HepG2 (cell line): ENCODE results near the gene TSPAN18. TPM values are rescaled to one million over a fixed set of nuclear protein-coding genes. Genes with fewer than 3 reads are reported as not detected.
A peak's percentile ranks its signal among the peaks of the same experiment; 100 is the strongest.

Source experiments
- ATAC-seq: fragments of 200-7000 bp; cut with Tn5 transposase; 3 replicates; pipeline ENCODE4 v1.9.1; 2020; ENCODE audit warnings: mild to moderate bottlenecking, moderate library complexity
- BruUV-seq: library from RNA; stranded (reverse); fragments of 400-500 nt; replicated peaks from 2 replicates; lab custom pipeline; 2021; lab: Mats Ljungman, UMichigan
- CTCF ChIA-PET: fragments of 300-600 bp; formaldehyde crosslinking; extraction: SDS; loops from one replicate; lab custom pipeline; 2021; ENCODE audit warnings: low total read pairs, inconsistent platforms, low intra/inter-chr PET ratio; lab: Yijun Ruan, JAX
- POLR2A ChIA-PET: fragments of 350-600 bp; sonication (Branson Sonifier 250); formaldehyde crosslinking; loops from one replicate; lab custom pipeline; 2020; ENCODE audit warnings: antibody characterized with exemption, inconsistent platforms; lab: Yijun Ruan, JAX
- DNase-seq: peaks from one replicate; pipeline ENCODE4 v3.0.0-alpha.2; 2015; ENCODE audit warnings: low spot score
- FAIRE-seq: peaks from 3 replicates; lab custom pipeline; 2011; peaks lifted over from hg19 to GRCh38; lab: Jason Lieb, UNC
- H2AFZ ChIP-seq: one replicate; pipeline ENCODE4 v1.6.1; 2011; ENCODE audit warnings: low read length, inconsistent platforms
- H3K27ac ChIP-seq: fragments of 300-600 bp; 3 replicates; pipeline ENCODE4 v1.8.0; 2011; ENCODE audit warnings: mixed run types, mild to moderate bottlenecking, mixed read lengths, low read length, inconsistent platforms; ENCODE audit not compliant: insufficient read depth; ENCODE audit errors: extremely low read length
- H3K27me3 ChIP-seq, 2 experiments: fragments of 200-600 bp in 1 of 2; 2 replicates in 1 of 2; 3 replicates in 1 of 2; pipeline versions ENCODE4 v1.6.0 to v1.8.0; 2011; ENCODE audit warnings: low read length in 2 of 2, mild to moderate bottlenecking in 2 of 2, moderate library complexity in 2 of 2, inconsistent platforms in 1 of 2; ENCODE audit not compliant: insufficient read depth in 2 of 2, control insufficient read depth in 1 of 2
- H3K36me3 ChIP-seq, 2 experiments: fragments of 200-600 bp in 1 of 2; replicated peaks in 1 of 2; 2 replicates in 1 of 2; 3 replicates in 1 of 2; pipeline versions ENCODE4 v1.5.1 to v1.8.0; 2011; ENCODE audit warnings: low read length in 2 of 2, inconsistent platforms in 1 of 2; ENCODE audit not compliant: insufficient read depth in 2 of 2, control insufficient read depth in 1 of 2
- H3K4me1 ChIP-seq: 2 replicates; pipeline ENCODE4 v1.5.1; 2012; ENCODE audit warnings: low read length, inconsistent platforms; ENCODE audit not compliant: insufficient read depth
- H3K4me2 ChIP-seq: 2 replicates; pipeline ENCODE4 v1.6.0; 2011; ENCODE audit warnings: low read depth, low read length, inconsistent platforms
- H3K4me3 ChIP-seq, 3 experiments: fragments of 200-600 bp in 1 of 3; sonication (generic), shearing (Covaris generic) in 1 of 3; replicated peaks in 1 of 3; 2 replicates each; pipeline ENCODE4 v1.5.1; 2011 to 2016; ENCODE audit warnings: low read length in 3 of 3, inconsistent platforms in 2 of 3, low read depth in 2 of 3, mild to moderate bottlenecking in 2 of 3, control low read depth in 1 of 3, mixed read lengths in 1 of 3; ENCODE audit not compliant: insufficient read depth in 1 of 3
- H3K79me2 ChIP-seq: one replicate; pipeline ENCODE4 v1.6.1; 2011; ENCODE audit warnings: low read length, inconsistent platforms; ENCODE audit not compliant: insufficient read depth
- H3K9ac ChIP-seq: 2 replicates; pipeline ENCODE4 v1.6.0; 2011; ENCODE audit warnings: mild to moderate bottlenecking, low read depth, low read length, inconsistent platforms; ENCODE audit not compliant: insufficient read depth
- H3K9me3 ChIP-seq: 2 replicates; pipeline ENCODE4 v1.5.1; 2012; ENCODE audit warnings: mild to moderate bottlenecking, low read length
- H4K20me1 ChIP-seq: 2 replicates; pipeline ENCODE4 v1.6.0; 2011; ENCODE audit warnings: inconsistent platforms, mild to moderate bottlenecking, low read length, moderate library complexity; ENCODE audit not compliant: insufficient read depth
- HES4 ChIP-seq: sonication (generic); formaldehyde crosslinking; IDR thresholded peaks from 2 replicates; pipeline ENCODE4 v1.9.0; 2021; ENCODE audit warnings: mild to moderate bottlenecking, missing genetic modification reagents, borderline replicate concordance
- MLLT10 ChIP-seq: sonication (generic); formaldehyde crosslinking; IDR thresholded peaks from 2 replicates; pipeline ENCODE4 v1.4.0; 2020; ENCODE audit warnings: missing genetic modification reagents
- RAD21 ChIP-seq: fragments of 450-650 bp; formaldehyde crosslinking; IDR thresholded peaks from 2 replicates; pipeline ENCODE4 v1.5.0; 2020; ENCODE audit warnings: mild to moderate bottlenecking
- SMC3 ChIP-seq: IDR thresholded peaks from 2 replicates; pipeline ENCODE4 v1.6.1; 2011; ENCODE audit warnings: low read length, improper control_type of control experiment
- SRY ChIP-seq: sonication (generic); formaldehyde crosslinking; IDR thresholded peaks from 2 replicates; pipeline ENCODE4 v1.8.0; 2022; ENCODE audit warnings: mild to moderate bottlenecking, missing genetic modification reagents
- STAG1 ChIP-seq: sonication (generic); formaldehyde crosslinking; IDR thresholded peaks from 2 replicates; pipeline ENCODE4 v1.4.0; 2020; ENCODE audit warnings: missing genetic modification reagents
- ZNF12 ChIP-seq: sonication (generic); formaldehyde crosslinking; IDR thresholded peaks from 2 replicates; pipeline ENCODE4 v1.5.0; 2020; ENCODE audit warnings: missing genetic modification reagents
- ZZZ3 ChIP-seq: sonication (generic); formaldehyde crosslinking; IDR thresholded peaks from 2 replicates; pipeline ENCODE4 v1.4.0; 2020; ENCODE audit warnings: missing genetic modification reagents, mild to moderate bottlenecking, borderline replicate concordance
- WGBS: methylation state at CpG from one replicate; pipeline ENCODE4 v1.1.6; 2017; ENCODE audit warnings: low lambda C conversion rate; 5-methylcytosine and 5-hydroxymethylcytosine counted together
- in situ Hi-C: cut with HindIII; loops from 2 replicates; pipeline ENCODE4 v1.10.0; 2017; ENCODE audit warnings: low pct_unique_long_range_greater_than_20kb; ENCODE audit not compliant: extremely low pct_ligation_motif_present
- intact Hi-C: fragments of 100-400 bp; cut with micrococcal nuclease; formaldehyde crosslinking; loops from one replicate; pipeline ENCODE4 v1.10.0; 2022; ENCODE audit not compliant: unreplicated experiment
- polyA plus RNA-seq, 8 experiments: library from polyadenylated mRNA; depleted of rRNA in 3 of 8; stranded (reverse) in 7 of 8; unstranded in 1 of 8; fragments of >200 nt; fragmentation: Illumina TruSeq in 4 of 8; extraction: Trizol in 4 of 8; gene quantifications; 2 replicates each; pipeline versions ENCODE4 v1.2.1 to v1.2.3, GENCODE V29; 2011 to 2016; ENCODE audit warnings: low read depth in 4 of 8, missing spikeins in 1 of 8, mixed read lengths in 1 of 8; ENCODE audit not compliant: insufficient read depth in 1 of 8
- total RNA-seq, 5 experiments: library from RNA; depleted of rRNA; stranded (reverse); fragments of >200 nt; fragmentation: Illumina TruSeq; extraction: Trizol; gene quantifications; 2 replicates each; pipeline ENCODE4 v1.2.3, GENCODE V29; 2016; ENCODE audit warnings: low read depth in 1 of 5
- TF ChIP-seq, protein P1 (sequence below): sonication (generic); formaldehyde crosslinking; IDR thresholded peaks from 2 replicates; pipeline ENCODE4 v1.5.0; 2020; ENCODE audit warnings: mild to moderate bottlenecking, missing genetic modification reagents, moderate library complexity

TSPAN18 gene
- total and polyA plus RNA-seq, 2 of the 13 experiments (the other 11 are each of a cell fraction or from before 2014, with no cell fraction given): not detected

- in situ Hi-C loops (loop anchor here (5.0 kb wide), 1 partner anchor 288 kb away; no protein-coding TSS in a partner anchor), intact Hi-C loops (loop anchor here (5.0 kb wide), 1 partner anchor 183 kb away; the partner anchor contains the start of gene TSPAN18)
- Histone ChIP-seq H3K36me3 (no peaks in the 10 kb centered on the region), H3K9me3 (no peaks in the 10 kb centered on the region), H3K27me3 (peaks cover 0 to 29% of the 10 kb centered on the region in 2 experiments; a peak in 2 of 5 replicates), H4K20me1 (no peaks in the 10 kb centered on the region), H3K4me1 (no peaks in the 10 kb centered on the region), H3K79me2 (no peaks in the 10 kb centered on the region), H3K4me3 (no peak overlapping the region), H2AFZ (no peak overlapping the region), H3K4me2 (no peak overlapping the region), H3K27ac (no peak overlapping the region), H3K9ac (no peak overlapping the region)
- ChIA-PET CTCF (interaction anchor here (1.2 to 2.9 kb wide), 3 partner anchors 183 to 294 kb away, joined by 3 to 23 read pairs (median 4); no protein-coding TSS in a partner anchor), POLR2A (no interaction called here)
- TF ChIP-seq HES4 (CRISPR knock-in tag): no peak
- no peak for DNase-seq
- 67% methylated on average over 6 of the region's 9 CpGs for WGBS
- BruUV-seq: no TSS peak
- no peak for FAIRE-seq
- ATAC-seq: no peak
Observed at GRCh38 chr11:44910591-44910990, 183.8 kb downstream of the TSPAN18 start.

GRCh38 chr11:44911029-44911814, 184.5 kb downstream of the TSPAN18 start:
- FAIRE-seq (peak; percentile 42), DNase-seq (peak; percentile 61)

More at GRCh38 chr11:44911029-44911814, 184.5 kb downstream of the TSPAN18 start:
- H2AFZ ChIP-seq: no peak overlapping the region
- peaks cover 0 to 29% of the 10 kb centered on the region in 2 experiments; a peak in 2 of 5 replicates for H3K27me3 ChIP-seq
- H3K4me1 ChIP-seq: no peaks in the 10 kb centered on the region
- H3K36me3 ChIP-seq: no peaks in the 10 kb centered on the region
- WGBS: 15% methylated on average over 18 of the region's 24 CpGs
- no peak overlapping the region for H3K27ac ChIP-seq
- no peak overlapping the region for H3K4me2 ChIP-seq
- intact Hi-C loops (loop anchor here (1.0 to 5.0 kb wide), 2 partner anchors 184 to 290 kb away; partner anchors contain the start of gene TSPAN18), in situ Hi-C loops (loop anchor here (5.0 kb wide), 1 partner anchor 289 kb away; no protein-coding TSS in a partner anchor)
- CTCF ChIA-PET: interaction anchor here (1.2 to 2.9 kb wide), 3 partner anchors 183 to 294 kb away, joined by 3 to 23 read pairs (median 4); no protein-coding TSS in a partner anchor
- TF ChIP-seq RAD21 (CRISPR knock-in tag): peak; percentile 33; the same call in 1 of the 2 replicates
- no peak for TF ChIP-seq MLLT10 (CRISPR knock-in tag)
- TF ChIP-seq ZNF12 (CRISPR knock-in tag): peak; percentile 59; the same call in 1 of the 2 replicates
- TF ChIP-seq STAG1 (CRISPR knock-in tag): peak; percentile 55
- no peak for TF ChIP-seq ZZZ3 (CRISPR knock-in tag)
- TF ChIP-seq SRY (CRISPR knock-in tag): no peak
- TF ChIP-seq, protein P1, sequence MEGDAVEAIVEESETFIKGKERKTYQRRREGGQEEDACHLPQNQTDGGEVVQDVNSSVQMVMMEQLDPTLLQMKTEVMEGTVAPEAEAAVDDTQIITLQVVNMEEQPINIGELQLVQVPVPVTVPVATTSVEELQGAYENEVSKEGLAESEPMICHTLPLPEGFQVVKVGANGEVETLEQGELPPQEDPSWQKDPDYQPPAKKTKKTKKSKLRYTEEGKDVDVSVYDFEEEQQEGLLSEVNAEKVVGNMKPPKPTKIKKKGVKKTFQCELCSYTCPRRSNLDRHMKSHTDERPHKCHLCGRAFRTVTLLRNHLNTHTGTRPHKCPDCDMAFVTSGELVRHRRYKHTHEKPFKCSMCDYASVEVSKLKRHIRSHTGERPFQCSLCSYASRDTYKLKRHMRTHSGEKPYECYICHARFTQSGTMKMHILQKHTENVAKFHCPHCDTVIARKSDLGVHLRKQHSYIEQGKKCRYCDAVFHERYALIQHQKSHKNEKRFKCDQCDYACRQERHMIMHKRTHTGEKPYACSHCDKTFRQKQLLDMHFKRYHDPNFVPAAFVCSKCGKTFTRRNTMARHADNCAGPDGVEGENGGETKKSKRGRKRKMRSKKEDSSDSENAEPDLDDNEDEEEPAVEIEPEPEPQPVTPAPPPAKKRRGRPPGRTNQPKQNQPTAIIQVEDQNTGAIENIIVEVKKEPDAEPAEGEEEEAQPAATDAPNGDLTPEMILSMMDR: peak; percentile 70
- peak; percentile 58; the same call in 1 of the 2 replicates for TF ChIP-seq SMC3
- POLR2A ChIA-PET: no interaction called here
- BruUV-seq: no TSS peak
- no peaks in the 10 kb centered on the region for H4K20me1 ChIP-seq
- H3K4me3 ChIP-seq: no peak overlapping the region
- no peaks in the 10 kb centered on the region for H3K9me3 ChIP-seq
- no peak overlapping the region for H3K9ac ChIP-seq
- H3K79me2 ChIP-seq: no peaks in the 10 kb centered on the region
- peak; percentile 86 for ATAC-seq
